SK-N-SH treated with all-trans-retinoic acid at 6 μM for 48 hours (cell line): ENCODE results near the gene SDHB.

Experiments used
- CREB5 ChIP-seq: fragments of 250-450 bp; sonication (Bioruptor Pico); IDR thresholded peaks from 2 replicates; pipeline ENCODE4 v1.5.1; 2020; ENCODE audit warnings: low read depth, mild to moderate bottlenecking, moderate library complexity
- ESRRG ChIP-seq: fragments of 250-450 bp; sonication (Bioruptor Pico); IDR thresholded peaks from 2 replicates; pipeline ENCODE4 v1.6.1; 2021; ENCODE audit warnings: mild to moderate bottlenecking
- GLIS3 ChIP-seq: fragments of 250-450 bp; sonication (Bioruptor Pico); IDR thresholded peaks from 2 replicates; pipeline ENCODE4 v1.5.0; 2020; ENCODE audit warnings: mild to moderate bottlenecking, moderate library complexity
- RARB ChIP-seq: fragments of 250-450 bp; sonication (Bioruptor Pico); IDR thresholded peaks from 2 replicates; pipeline ENCODE4 v1.8.0; 2021; ENCODE audit warnings: mild to moderate bottlenecking, moderate library complexity
- TOX ChIP-seq: fragments of 250-450 bp; sonication (Bioruptor Pico); IDR thresholded peaks from 2 replicates; pipeline ENCODE4 v1.8.0; 2021; ENCODE audit warnings: mild to moderate bottlenecking, moderate library complexity, borderline replicate concordance
- ZC3H10 ChIP-seq: fragments of 250-450 bp; sonication (Bioruptor Pico); IDR thresholded peaks from 2 replicates; pipeline ENCODE4 v1.5.1; 2021; ENCODE audit warnings: mild to moderate bottlenecking, moderate library complexity
- ZFP3 ChIP-seq: fragments of 250-450 bp; sonication (Bioruptor Pico); IDR thresholded peaks from 2 replicates; pipeline ENCODE4 v1.5.0; 2020; ENCODE audit warnings: mild to moderate bottlenecking, moderate library complexity
- ZFP30 ChIP-seq: fragments of 450-650 bp; formaldehyde crosslinking; IDR thresholded peaks from 2 replicates; pipeline ENCODE4 v1.5.0; 2022; ENCODE audit warnings: mild to moderate bottlenecking, moderate library complexity
- ZNF565 ChIP-seq: fragments of 450-650 bp; formaldehyde crosslinking; conservative IDR thresholded peaks from 2 replicates; pipeline ENCODE4 v1.5.0; 2020; ENCODE audit warnings: low read depth, mild to moderate bottlenecking, moderate library complexity
- ZNF8 ChIP-seq: fragments of 450-650 bp; formaldehyde crosslinking; IDR thresholded peaks from 2 replicates; pipeline ENCODE4 v1.5.0; 2020; ENCODE audit warnings: mild to moderate bottlenecking, moderate library complexity

DNA sequence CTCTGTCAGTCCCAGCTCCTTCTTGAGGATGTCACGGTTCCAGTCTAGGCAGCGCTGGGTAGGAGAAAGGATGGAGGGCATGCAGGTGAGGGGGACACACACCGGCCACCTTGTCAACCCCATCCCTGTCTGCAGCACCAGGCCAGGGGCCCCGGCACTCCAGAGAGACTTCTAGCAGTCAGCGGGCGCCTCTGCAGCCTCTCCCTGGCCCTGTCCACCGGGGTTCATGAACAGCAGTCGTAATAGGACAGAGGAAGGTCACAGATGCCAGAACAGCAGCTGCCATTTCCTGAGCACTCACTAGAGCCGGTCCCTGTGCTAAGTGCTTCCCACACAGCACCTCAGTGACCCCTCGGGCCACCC lies 16.3 kb upstream of the SDHB start:
- no peak for TF ChIP-seq ESRRG (CRISPR knock-in tag)
- no peak for TF ChIP-seq RARB (CRISPR knock-in tag)
- no peak for TF ChIP-seq ZNF565 (CRISPR knock-in tag)
- no peak for TF ChIP-seq ZC3H10 (CRISPR knock-in tag)
- TF ChIP-seq TOX (CRISPR knock-in tag) = no peak
- no peak for TF ChIP-seq ZFP3
- TF ChIP-seq ZFP30 (CRISPR knock-in tag) = no peak
- TF ChIP-seq GLIS3 (CRISPR knock-in tag) = no peak
- no peak for TF ChIP-seq CREB5 (CRISPR knock-in tag)
- TF ChIP-seq ZNF8 (CRISPR knock-in tag) = no peak
